SK-N-SH (cell line): ENCODE measurements around the gene ELF5.

Experiments used
- CHD2 ChIP-seq: fragments of 150-350 bp; IDR thresholded peaks from 2 replicates; pipeline ENCODE4 v1.6.1; 2018; ENCODE audit warnings: low read length; ENCODE audit not compliant: partially characterized antibody
- CTCF ChIP-seq: fragments of 200-600 bp; sonication (generic); IDR thresholded peaks from 2 replicates; pipeline ENCODE4 v1.6.1; 2017; ENCODE audit warnings: antibody characterized with exemption, mild to moderate bottlenecking, moderate library complexity
- EZH2phosphoT487 ChIP-seq: fragments of 200-600 bp; sonication (generic); IDR thresholded peaks from 2 replicates; pipeline ENCODE4 v1.6.1; 2017; ENCODE audit warnings: low read depth, mixed run types, mild to moderate bottlenecking, antibody characterized with exemption, moderate library complexity, borderline replicate concordance
- GABPA ChIP-seq: IDR thresholded peaks from 2 replicates; pipeline ENCODE4 v1.4.0; 2012; ENCODE audit warnings: low read depth, mild to moderate bottlenecking
- MEF2A ChIP-seq: IDR thresholded peaks from 2 replicates; pipeline ENCODE4 v1.4.0; 2012; ENCODE audit warnings: low read depth, borderline replicate concordance
- POLR2AphosphoS5 ChIP-seq: IDR thresholded peaks from 2 replicates; pipeline ENCODE4 v1.6.1; 2012; ENCODE audit warnings: low read depth, low read length
- RAD21 ChIP-seq: IDR thresholded peaks from 2 replicates; pipeline ENCODE4 v1.6.1; 2012; ENCODE audit warnings: mild to moderate bottlenecking, low read length
- REST ChIP-seq: IDR thresholded peaks from 2 replicates; pipeline ENCODE4 v1.6.1; 2012; ENCODE audit warnings: mild to moderate bottlenecking, low read depth, low read length, moderate library complexity
- SIN3A ChIP-seq: IDR thresholded peaks from 2 replicates; pipeline ENCODE4 v1.6.1; 2012; ENCODE audit warnings: low read depth, mild to moderate bottlenecking, low read length, moderate library complexity, borderline replicate concordance
- SMC3 ChIP-seq: IDR thresholded peaks from 2 replicates; pipeline ENCODE4 v1.6.1; 2012; ENCODE audit warnings: low read depth, low read length, improper control_type of control experiment
- TCF12 ChIP-seq: IDR thresholded peaks from 2 replicates; pipeline ENCODE4 v1.4.0; 2012
- TEAD4 ChIP-seq: IDR thresholded peaks from 2 replicates; pipeline ENCODE4 v1.4.0; 2012; ENCODE audit warnings: mild to moderate bottlenecking, borderline replicate concordance; ENCODE audit not compliant: insufficient read depth
- TF ChIP-seq, protein P1 (sequence below): IDR thresholded peaks from 2 replicates; pipeline ENCODE4 v1.4.0; 2012; ENCODE audit warnings: low read depth, borderline replicate concordance
- TF ChIP-seq, protein P2 (sequence below): fragments of 150-350 bp; IDR thresholded peaks from 2 replicates; pipeline ENCODE4 v1.6.1; 2016; ENCODE audit warnings: mild to moderate bottlenecking, low read depth, low read length

DNA sequence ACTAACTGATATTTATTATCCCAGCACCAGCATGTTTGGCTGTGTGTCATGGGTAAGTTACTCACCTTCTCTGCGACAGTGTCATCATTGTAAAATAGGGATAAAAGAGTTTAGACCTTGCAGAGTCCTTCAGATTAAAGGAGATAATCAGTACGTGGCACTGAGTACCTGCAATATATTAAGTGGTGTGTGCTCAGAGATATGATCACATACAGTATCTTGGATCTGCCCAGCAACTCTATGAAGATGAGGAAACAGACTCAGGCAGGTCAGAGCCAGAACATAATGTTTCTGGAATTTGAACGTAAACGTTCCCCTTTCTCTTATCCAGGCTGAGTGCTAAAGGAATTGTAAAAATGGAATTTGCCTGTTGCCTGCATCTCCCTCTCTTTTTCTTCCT lies 46.9 kb upstream of the ELF5 start:
- no peak for TF ChIP-seq CTCF
- no peak for TF ChIP-seq SIN3A
- TF ChIP-seq GABPA: no peak
- TF ChIP-seq TEAD4: no peak
- TF ChIP-seq, protein P1, sequence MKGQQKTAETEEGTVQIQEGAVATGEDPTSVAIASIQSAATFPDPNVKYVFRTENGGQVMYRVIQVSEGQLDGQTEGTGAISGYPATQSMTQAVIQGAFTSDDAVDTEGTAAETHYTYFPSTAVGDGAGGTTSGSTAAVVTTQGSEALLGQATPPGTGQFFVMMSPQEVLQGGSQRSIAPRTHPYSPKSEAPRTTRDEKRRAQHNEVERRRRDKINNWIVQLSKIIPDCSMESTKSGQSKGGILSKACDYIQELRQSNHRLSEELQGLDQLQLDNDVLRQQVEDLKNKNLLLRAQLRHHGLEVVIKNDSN: no peak
- no peak for TF ChIP-seq SMC3
- TF ChIP-seq CHD2: no peak
- no peak for TF ChIP-seq POLR2AphosphoS5
- TF ChIP-seq RAD21: no peak
- no peak for TF ChIP-seq TCF12
- no peak for TF ChIP-seq EZH2phosphoT487
- TF ChIP-seq REST: no peak
- no peak for TF ChIP-seq MEF2A
- TF ChIP-seq, protein P2, sequence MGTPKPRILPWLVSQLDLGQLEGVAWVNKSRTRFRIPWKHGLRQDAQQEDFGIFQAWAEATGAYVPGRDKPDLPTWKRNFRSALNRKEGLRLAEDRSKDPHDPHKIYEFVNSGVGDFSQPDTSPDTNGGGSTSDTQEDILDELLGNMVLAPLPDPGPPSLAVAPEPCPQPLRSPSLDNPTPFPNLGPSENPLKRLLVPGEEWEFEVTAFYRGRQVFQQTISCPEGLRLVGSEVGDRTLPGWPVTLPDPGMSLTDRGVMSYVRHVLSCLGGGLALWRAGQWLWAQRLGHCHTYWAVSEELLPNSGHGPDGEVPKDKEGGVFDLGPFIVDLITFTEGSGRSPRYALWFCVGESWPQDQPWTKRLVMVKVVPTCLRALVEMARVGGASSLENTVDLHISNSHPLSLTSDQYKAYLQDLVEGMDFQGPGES: no peak
